IMR-90 (cell line): Measurements from ENCODE around the gene TGFB1. TPM values are rescaled to one million over a fixed set of nuclear protein-coding genes. Genes with fewer than 3 reads are reported as not detected.

Source experiments
- ATAC-seq: fragments of 200-7000 bp; cut with Tn5 transposase; 2 replicates; pipeline ENCODE4 v1.9.1; 2020; ENCODE audit warnings: low read depth, mild to moderate bottlenecking, moderate library complexity
- BruUV-seq: library from RNA; stranded (reverse); fragments of 400-500 nt; replicated peaks from 2 replicates; lab custom pipeline; 2021; lab: Mats Ljungman, UMichigan
- CTCF ChIA-PET: fragments of 300-600 bp; formaldehyde crosslinking; extraction: SDS; loops from one replicate; lab custom pipeline; 2021; ENCODE audit warnings: antibody characterized with exemption; lab: Yijun Ruan, JAX
- POLR2A ChIA-PET: fragments of 300-600 bp; sonication (Branson Sonifier 250); formaldehyde crosslinking; loops from one replicate; lab custom pipeline; 2022; ENCODE audit warnings: antibody characterized with exemption; ENCODE audit not compliant: unreplicated experiment; lab: Charles Lee
- DNase-seq: peaks from one replicate; pipeline ENCODE4 v3.0.0; 2013
- H2AFZ ChIP-seq: replicated peaks from 2 replicates; pipeline ENCODE3; 2013; ENCODE audit warnings: low read length, mild to moderate bottlenecking; ENCODE audit not compliant: poor library complexity
- H2AK5ac ChIP-seq: 2 replicates; pipeline ENCODE4 v1.6.1; 2013; ENCODE audit warnings: low read depth, low read length, inconsistent platforms
- H2AK9ac ChIP-seq: replicated peaks from 2 replicates; pipeline ENCODE3; 2013; ENCODE audit warnings: mild to moderate bottlenecking, low read depth, low read length, moderate library complexity; ENCODE audit not compliant: poor library complexity
- H2BK120ac ChIP-seq: 2 replicates; pipeline ENCODE4 v1.6.1; 2013; ENCODE audit warnings: low read depth, low read length, inconsistent platforms
- H2BK15ac ChIP-seq: 3 replicates; pipeline ENCODE4 v1.6.1; 2013; ENCODE audit warnings: low read depth, low read length, inconsistent platforms
- H2BK20ac ChIP-seq: 2 replicates; pipeline ENCODE4 v1.6.1; 2013; ENCODE audit warnings: low read depth, mild to moderate bottlenecking, inconsistent platforms, low read length, moderate library complexity
- H2BK5ac ChIP-seq: 2 replicates; pipeline ENCODE4 v1.6.1; 2013; ENCODE audit warnings: mild to moderate bottlenecking, low read depth, low read length, inconsistent platforms; ENCODE audit not compliant: poor library complexity, severe bottlenecking
- H3K14ac ChIP-seq: replicated peaks from 2 replicates; pipeline ENCODE4 v1.6.1; 2013; ENCODE audit warnings: low read depth, low read length, inconsistent platforms
- H3K18ac ChIP-seq: 2 replicates; pipeline ENCODE4 v1.6.1; 2013; ENCODE audit warnings: low read depth, low read length, control low read depth
- H3K23ac ChIP-seq: 2 replicates; pipeline ENCODE4 v1.6.1; 2013; ENCODE audit warnings: low read depth, low read length, inconsistent platforms
- H3K27ac ChIP-seq: 2 replicates; pipeline ENCODE4 v1.5.1; 2013; ENCODE audit warnings: mild to moderate bottlenecking, control low read depth, low read length; ENCODE audit not compliant: insufficient read depth
- H3K27me3 ChIP-seq: 2 replicates; pipeline ENCODE4 v1.6.1; 2013; ENCODE audit warnings: low read length; ENCODE audit not compliant: control insufficient read depth, insufficient read depth
- H3K36me3 ChIP-seq: 2 replicates; pipeline ENCODE4 v1.6.1; 2013; ENCODE audit warnings: low read length, mixed read lengths; ENCODE audit not compliant: control insufficient read depth, insufficient read depth
- H3K4ac ChIP-seq: 2 replicates; pipeline ENCODE4 v1.6.1; 2013; ENCODE audit warnings: low read depth, low read length, inconsistent platforms
- H3K4me1 ChIP-seq: 2 replicates; pipeline ENCODE4 v1.6.1; 2013; ENCODE audit warnings: low read length, mixed read lengths; ENCODE audit not compliant: control insufficient read depth, insufficient read depth
- H3K4me2 ChIP-seq: 2 replicates; pipeline ENCODE4 v1.6.1; 2013; ENCODE audit warnings: low read depth, mild to moderate bottlenecking, control low read depth, low read length, moderate library complexity
- H3K4me3 ChIP-seq: 2 replicates; pipeline ENCODE4 v1.5.1; 2013; ENCODE audit warnings: low read depth, mild to moderate bottlenecking, control low read depth, low read length, moderate library complexity; ENCODE audit not compliant: insufficient read depth
- H3K56ac ChIP-seq: 2 replicates; pipeline ENCODE4 v1.6.1; 2013; ENCODE audit warnings: low read length, inconsistent platforms; ENCODE audit not compliant: insufficient read depth; ENCODE audit errors: extremely low read depth
- H3K79me1 ChIP-seq, 2 experiments: 2 replicates each; pipeline ENCODE4 v1.6.1; 2013; ENCODE audit warnings: low read length in 2 of 2, inconsistent platforms in 1 of 2, low read depth in 1 of 2
- H3K9ac ChIP-seq: 2 replicates; pipeline ENCODE4 v1.6.1; 2013; ENCODE audit warnings: low read depth, low read length, control low read depth
- H3K9me1 ChIP-seq: 2 replicates; pipeline ENCODE4 v1.6.1; 2013; ENCODE audit warnings: low read length, inconsistent platforms; ENCODE audit not compliant: insufficient read depth
- H3K9me3 ChIP-seq: 2 replicates; pipeline ENCODE4 v1.6.1; 2013; ENCODE audit warnings: low read length; ENCODE audit not compliant: control insufficient read depth, insufficient read depth
- H4K20me1 ChIP-seq: 2 replicates; pipeline ENCODE4 v1.6.1; 2013; ENCODE audit warnings: low read length, inconsistent platforms; ENCODE audit not compliant: insufficient read depth
- H4K5ac ChIP-seq: 2 replicates; pipeline ENCODE4 v1.6.1; 2013; ENCODE audit warnings: mild to moderate bottlenecking, low read depth, low read length, control low read depth
- H4K8ac ChIP-seq, 2 experiments: 2 replicates each; pipeline ENCODE4 v1.6.1; 2013; ENCODE audit warnings: low read depth in 2 of 2, low read length in 2 of 2, control low read depth in 1 of 2, inconsistent platforms in 1 of 2
- H4K91ac ChIP-seq: 2 replicates; pipeline ENCODE4 v1.6.1; 2013; ENCODE audit warnings: low read depth, low read length, inconsistent platforms; ENCODE audit not compliant: insufficient read depth
- BHLHE40 ChIP-seq: fragments of 150-350 bp; IDR thresholded peaks from 2 replicates; pipeline ENCODE4 v1.6.1; 2016; ENCODE audit warnings: mild to moderate bottlenecking, low read depth, low read length
- CEBPB ChIP-seq: IDR thresholded peaks from 2 replicates; pipeline ENCODE4 v1.6.1; 2012; ENCODE audit warnings: low read depth, low read length, improper control_type of control experiment
- CHD1 ChIP-seq: IDR thresholded peaks from 2 replicates; pipeline ENCODE4 v1.6.1; 2012; ENCODE audit warnings: low read depth, low read length, improper control_type of control experiment
- FOS ChIP-seq: fragments of 150-350 bp; IDR thresholded peaks from 2 replicates; pipeline ENCODE4 v1.6.1; 2016; ENCODE audit warnings: low read depth, low read length
- MXI1 ChIP-seq: IDR thresholded peaks from 2 replicates; pipeline ENCODE4 v1.6.1; 2012; ENCODE audit warnings: low read depth, mild to moderate bottlenecking, low read length, moderate library complexity, borderline replicate concordance
- NFE2L2 ChIP-seq: fragments of 150-350 bp; IDR thresholded peaks from 2 replicates; pipeline ENCODE4 v1.6.1; 2016; ENCODE audit warnings: low read depth, mild to moderate bottlenecking, low read length
- POLR2A ChIP-seq: IDR thresholded peaks from 2 replicates; pipeline ENCODE4 v1.6.1; 2012; ENCODE audit warnings: mild to moderate bottlenecking, low read depth, low read length
- RAD21 ChIP-seq: IDR thresholded peaks from 2 replicates; pipeline ENCODE4 v1.6.1; 2012; ENCODE audit warnings: low read length, improper control_type of control experiment
- RCOR1 ChIP-seq: IDR thresholded peaks from 2 replicates; pipeline ENCODE4 v1.6.1; 2012; ENCODE audit warnings: mild to moderate bottlenecking, low read length, improper control_type of control experiment; ENCODE audit not compliant: insufficient replicate concordance
- RFX5 ChIP-seq: IDR thresholded peaks from 2 replicates; pipeline ENCODE4 v1.8.0; 2012; ENCODE audit warnings: low read depth, mild to moderate bottlenecking, low read length, moderate library complexity
- SMC3 ChIP-seq: fragments of 150-350 bp; IDR thresholded peaks from 2 replicates; pipeline ENCODE4 v1.6.1; 2016; ENCODE audit warnings: low read depth, mild to moderate bottlenecking, antibody characterized with exemption, low read length, moderate library complexity
- WGBS, 2 experiments: methylation state at CpG; one replicate each; pipeline versions ENCODE4 v1.1.5 to v1.1.7; 2013; ENCODE audit warnings: missing lambda C conversion rate in 2 of 2; ENCODE audit not compliant: insufficient read length in 1 of 2; ENCODE audit errors: extremely low coverage in 2 of 2; 5-methylcytosine and 5-hydroxymethylcytosine counted together
- dilution Hi-C: fragments of 300-500 bp; cut with HindIII; formaldehyde crosslinking; loops from one replicate; pipeline ENCODE4 v1.14.3; 2018; ENCODE audit warnings: low sequenced_read_pairs; ENCODE audit not compliant: unreplicated experiment
- in situ Hi-C: fragments of 300-500 bp; cut with MboI; formaldehyde crosslinking; loops from 3 replicates; pipeline ENCODE4 v1.14.3; 2019; ENCODE audit warnings: low sequenced_read_pairs, inconsistent platforms, mixed read lengths
- intact Hi-C: fragments of 100-400 bp; cut with micrococcal nuclease; formaldehyde crosslinking; loops from 2 replicates; pipeline ENCODE4 v1.10.0; 2022
- polyA plus RNA-seq, 3 experiments: library from polyadenylated mRNA; depleted of rRNA; stranded (reverse); fragments of >200 nt; gene quantifications; 2 replicates each; pipeline ENCODE4 v1.2.3, GENCODE V29; 2012; ENCODE audit warnings: low replicate concordance in 1 of 3
- total RNA-seq: library from RNA; depleted of rRNA; stranded (reverse); fragments of >200 nt; gene quantifications from 2 replicates; pipeline ENCODE4 v1.2.3, GENCODE V29; 2012
- TF ChIP-seq, protein P1 (sequence below): fragments of 150-350 bp; IDR thresholded peaks from 2 replicates; pipeline ENCODE4 v1.6.1; 2017; ENCODE audit warnings: mild to moderate bottlenecking, antibody characterized with exemption, low read length, low read depth
- TF ChIP-seq, protein P2 (sequence below): conservative IDR thresholded peaks from 2 replicates; pipeline ENCODE4 v1.5.1; 2012; ENCODE audit warnings: mild to moderate bottlenecking, low read depth, low read length, improper control_type of control experiment

The TGFB1 gene
- total and polyA plus RNA-seq, 2 of the 4 experiments (the other 2 are of a cell fraction), result 3.2 to 26.7 TPM

DNA sequence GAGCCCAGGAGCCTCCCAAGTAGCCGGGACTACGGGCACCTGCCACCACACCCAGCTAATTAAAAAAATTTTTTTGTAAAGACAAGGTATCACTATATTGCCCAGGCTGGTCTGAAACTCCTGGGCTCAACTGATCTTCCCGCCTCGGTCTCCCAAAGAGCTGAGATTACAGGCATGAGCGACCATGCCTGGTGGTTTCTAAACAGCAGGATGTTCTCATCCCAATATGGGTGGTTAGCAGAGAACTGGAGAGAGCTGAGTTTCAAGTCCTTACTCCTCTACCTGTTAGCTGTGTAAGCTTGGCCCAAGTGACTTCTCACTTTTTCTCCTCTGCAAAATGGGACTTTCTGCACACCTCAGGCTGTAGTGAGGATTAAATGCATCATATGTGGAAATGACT, 30.6 kb upstream of the TGFB1 start:
- DNase-seq (no peak), ATAC-seq (no peak)
- Histone ChIP-seq H2BK5ac (no peak overlapping the region), H4K20me1 (no peaks in the 10 kb centered on the region), H3K27me3 (no peaks in the 10 kb centered on the region), H3K9me3 (no peaks in the 10 kb centered on the region), H2AK9ac (no peak overlapping the region), H3K9ac (no peak overlapping the region), H3K79me1 (no peaks in the 10 kb centered on the region), H3K4me1 (peaks cover 2% of the 10 kb centered on the region; the same call in 1 of the 2 replicates), H2BK120ac (no peak overlapping the region), H3K56ac (no peak overlapping the region), H3K14ac (no peak overlapping the region), H2AFZ (no peak overlapping the region), H4K91ac (no peak overlapping the region), H3K23ac (no peak overlapping the region), H3K9me1 (0 out of 2 replicates have a peak, but pooled peaks cover 4% of the 10 kb centered on the region), H4K5ac (no peak overlapping the region), H3K4me2 (no peak overlapping the region), H3K4me3 (no peak overlapping the region), H3K4ac (no peak overlapping the region), H2BK20ac (no peak overlapping the region), H4K8ac (no peak overlapping the region), H3K36me3 (peaks cover 12% of the 10 kb centered on the region), H3K18ac (no peak overlapping the region), H2BK15ac (no peak overlapping the region), H2AK5ac (no peak overlapping the region), H3K27ac (no peak overlapping the region)
- dilution Hi-C loops, result no loop called here
- in situ Hi-C loops, result no loop called here
- WGBS, 2 experiments, result no CpG with 5 or more reads among the region's 5 CpGs
- POLR2A ChIA-PET, result no interaction called here
- CTCF ChIA-PET, result interaction anchor here (0.6 kb wide), 1 partner anchor 85 kb away, joined by 4 read pairs; no protein-coding TSS in a partner anchor
- no TSS peak for BruUV-seq
- intact Hi-C loops, result no loop called here
- TF ChIP-seq NFE2L2 (no peak), MXI1 (no peak), SMC3 (no peak), BHLHE40 (no peak), CEBPB (no peak), CHD1 (no peak), POLR2A (no peak), RCOR1 (no peak), FOS (no peak), RAD21 (no peak), RFX5 (no peak)
- TF ChIP-seq, protein P1, sequence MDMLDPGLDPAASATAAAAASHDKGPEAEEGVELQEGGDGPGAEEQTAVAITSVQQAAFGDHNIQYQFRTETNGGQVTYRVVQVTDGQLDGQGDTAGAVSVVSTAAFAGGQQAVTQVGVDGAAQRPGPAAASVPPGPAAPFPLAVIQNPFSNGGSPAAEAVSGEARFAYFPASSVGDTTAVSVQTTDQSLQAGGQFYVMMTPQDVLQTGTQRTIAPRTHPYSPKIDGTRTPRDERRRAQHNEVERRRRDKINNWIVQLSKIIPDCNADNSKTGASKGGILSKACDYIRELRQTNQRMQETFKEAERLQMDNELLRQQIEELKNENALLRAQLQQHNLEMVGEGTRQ, result no peak
- TF ChIP-seq, protein P2, sequence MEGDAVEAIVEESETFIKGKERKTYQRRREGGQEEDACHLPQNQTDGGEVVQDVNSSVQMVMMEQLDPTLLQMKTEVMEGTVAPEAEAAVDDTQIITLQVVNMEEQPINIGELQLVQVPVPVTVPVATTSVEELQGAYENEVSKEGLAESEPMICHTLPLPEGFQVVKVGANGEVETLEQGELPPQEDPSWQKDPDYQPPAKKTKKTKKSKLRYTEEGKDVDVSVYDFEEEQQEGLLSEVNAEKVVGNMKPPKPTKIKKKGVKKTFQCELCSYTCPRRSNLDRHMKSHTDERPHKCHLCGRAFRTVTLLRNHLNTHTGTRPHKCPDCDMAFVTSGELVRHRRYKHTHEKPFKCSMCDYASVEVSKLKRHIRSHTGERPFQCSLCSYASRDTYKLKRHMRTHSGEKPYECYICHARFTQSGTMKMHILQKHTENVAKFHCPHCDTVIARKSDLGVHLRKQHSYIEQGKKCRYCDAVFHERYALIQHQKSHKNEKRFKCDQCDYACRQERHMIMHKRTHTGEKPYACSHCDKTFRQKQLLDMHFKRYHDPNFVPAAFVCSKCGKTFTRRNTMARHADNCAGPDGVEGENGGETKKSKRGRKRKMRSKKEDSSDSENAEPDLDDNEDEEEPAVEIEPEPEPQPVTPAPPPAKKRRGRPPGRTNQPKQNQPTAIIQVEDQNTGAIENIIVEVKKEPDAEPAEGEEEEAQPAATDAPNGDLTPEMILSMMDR, result no peak
